Large intestine (tissue), 3 donors: ENCODE results near the gene CYP26A1. TPM values are rescaled to one million over a fixed set of nuclear protein-coding genes. Genes with fewer than 3 reads are reported as not detected.
A peak's percentile ranks its signal among the peaks of the same experiment; 100 is the strongest.

Experiments used
- DNase-seq, 2 donors: peaks; one replicate each; pipeline versions ENCODE4 v3.0.0 to v3.0.0-alpha.2; 2013
- H3K27ac ChIP-seq: one replicate; pipeline ENCODE4 v1.5.1; 2013; ENCODE audit warnings: low read length
- H3K27me3 ChIP-seq: 2 replicates; pipeline ENCODE4 v1.6.1; 2013; ENCODE audit warnings: low read length; ENCODE audit not compliant: control insufficient read depth, insufficient read depth
- H3K36me3 ChIP-seq: 2 replicates; pipeline ENCODE4 v1.6.1; 2013; ENCODE audit warnings: low read length; ENCODE audit not compliant: control insufficient read depth, insufficient read depth
- H3K4me1 ChIP-seq: one replicate; pipeline ENCODE4 v1.6.1; 2013; ENCODE audit warnings: low read length; ENCODE audit not compliant: control insufficient read depth, insufficient read depth
- H3K4me3 ChIP-seq: one replicate; pipeline ENCODE4 v1.5.1; 2013; ENCODE audit warnings: low read length
- H3K9me3 ChIP-seq: one replicate; pipeline ENCODE4 v1.6.1; 2013; ENCODE audit warnings: mild to moderate bottlenecking, low read depth, low read length, moderate library complexity; ENCODE audit not compliant: control insufficient read depth
- WGBS: methylation state at CpG from one replicate; pipeline ENCODE4 v1.1.5; 2013; ENCODE audit warnings: low lambda C conversion rate; ENCODE audit not compliant: insufficient coverage; 5-methylcytosine and 5-hydroxymethylcytosine counted together
- polyA plus RNA-seq: library from polyadenylated mRNA; unstranded; fragments of 120-200 nt; gene quantifications from one replicate; pipeline ENCODE4 v1.2.1, GENCODE V29; 2013

The CYP26A1 gene
- polyA plus RNA-seq, 1 donor = 0.09 TPM

DNA sequence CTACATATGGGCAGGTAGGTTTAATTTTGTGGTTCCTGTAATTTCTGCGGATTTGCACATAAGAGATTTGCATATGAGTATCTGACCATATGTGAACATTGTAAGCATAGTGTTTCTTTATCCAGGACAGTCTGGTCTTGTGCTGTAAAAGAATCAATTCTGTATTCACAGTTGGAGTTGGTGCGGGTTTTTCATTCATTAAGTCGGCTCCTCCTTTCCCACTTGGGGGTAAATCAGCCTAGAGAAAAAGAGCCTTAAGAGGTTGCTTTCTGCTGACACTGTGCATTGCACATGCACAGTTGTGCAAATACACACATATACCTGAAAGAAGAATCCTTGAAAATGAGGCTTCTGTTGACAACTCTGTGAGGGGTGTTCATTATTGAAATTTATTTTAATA is 19.2 kb upstream of the CYP26A1 start:
- Histone ChIP-seq H3K27ac (no peak overlapping the region), H3K4me3 (no peak overlapping the region), H3K36me3 (no peaks in the 10 kb centered on the region), H3K4me1 (no peaks in the 10 kb centered on the region), H3K27me3 (peaks cover 5% of the 10 kb centered on the region), H3K9me3 (no peaks in the 10 kb centered on the region)
- DNase-seq = no peak
- WGBS = 83% methylated on average over 1 of the region's 3 CpGs

DNA sequence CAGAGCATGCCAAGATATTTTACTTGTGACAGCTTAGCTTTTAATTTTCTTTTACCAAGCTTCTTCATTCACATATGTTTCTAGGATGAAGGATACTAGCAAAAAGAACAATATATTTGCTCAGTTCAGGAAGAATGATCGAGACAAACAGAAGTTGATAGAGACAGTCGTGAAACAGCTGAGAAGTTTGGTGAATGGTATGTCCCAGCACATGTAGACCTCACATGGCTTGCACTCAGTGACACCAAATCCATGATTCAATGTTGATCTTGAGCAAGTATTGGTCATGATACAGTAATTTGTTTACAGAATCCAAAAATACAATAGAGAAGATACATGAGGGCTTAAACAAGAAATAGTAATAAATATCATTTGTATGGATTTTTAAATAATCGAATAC is 15.6 kb upstream of the CYP26A1 start:
- H3K27me3 ChIP-seq = peaks cover 41% of the 10 kb centered on the region
- WGBS = 100% methylated on average over 1 of the region's 3 CpGs

DNA sequence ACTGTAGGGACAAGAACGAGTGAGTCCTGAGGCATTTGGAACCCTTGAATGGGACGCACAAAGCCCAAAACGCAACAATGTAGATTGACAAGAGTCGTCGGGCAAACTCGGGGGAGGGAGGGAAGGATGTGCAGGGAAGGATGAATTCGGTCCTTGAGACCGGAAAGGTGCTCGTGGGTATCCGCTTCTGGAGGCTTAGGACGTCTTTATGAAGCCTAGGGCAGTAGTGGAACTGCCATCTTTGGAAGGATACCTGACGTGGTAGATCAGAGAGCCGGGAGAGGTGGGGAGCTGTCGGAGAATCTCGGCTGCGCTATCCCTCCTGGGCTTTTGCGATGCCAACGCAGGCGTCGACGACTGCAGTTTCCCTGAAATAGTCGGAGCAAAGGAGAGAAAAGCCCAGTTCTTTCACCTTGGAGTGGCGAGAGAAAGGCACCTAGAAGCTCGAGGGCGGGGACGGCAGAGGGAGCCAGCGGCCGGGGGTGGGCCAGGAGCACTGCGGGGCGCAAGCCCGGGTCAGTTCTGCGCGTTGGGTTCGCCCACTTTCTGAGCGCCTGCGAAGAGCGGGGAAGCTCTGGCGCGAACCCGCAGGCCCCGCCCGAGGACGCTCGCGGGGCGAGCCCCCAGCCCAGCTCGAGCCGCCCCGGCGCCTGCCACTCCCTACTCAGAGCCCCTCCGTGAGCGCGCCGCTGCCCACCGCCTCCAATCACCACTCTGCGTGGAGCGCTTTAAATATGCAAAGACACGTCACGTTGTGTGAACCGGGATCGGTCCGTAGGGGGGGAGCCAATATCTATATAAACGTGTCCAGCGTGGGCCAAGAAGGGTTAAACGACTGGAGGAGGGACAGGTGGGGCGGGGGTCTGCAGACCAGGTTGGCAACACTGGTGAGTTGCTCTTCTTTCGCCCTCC is 13.5 kb upstream of the CYP26A1 start, which contains the start of gene CYP26C1:
TSS of gene CYP26C1 (plus strand) at position 824 of the 912 bp plus-strand sequence. CDS start 466 bp downstream, outside the sequence.
- DNase-seq = no peak
- H3K4me1 ChIP-seq = peaks cover 18% of the 10 kb centered on the region
- H3K36me3 ChIP-seq = no peaks in the 10 kb centered on the region
- peaks cover 62% of the 10 kb centered on the region for H3K27me3 ChIP-seq
- peaks cover 6% of the 10 kb centered on the region for H3K9me3 ChIP-seq
- 3% methylated on average over 6 of the region's 67 CpGs for WGBS
- no peak within 1 kb of the TSS for H3K4me3 ChIP-seq
- no peak within 1 kb of the TSS for H3K27ac ChIP-seq

More for the DNA sequence above, 15.6 kb upstream of the CYP26A1 start:
- H3K9me3 ChIP-seq = peaks cover 6% of the 10 kb centered on the region
- H3K36me3 ChIP-seq = no peaks in the 10 kb centered on the region
- no peak for DNase-seq
- H3K4me3 ChIP-seq = no peak overlapping the region
- H3K4me1 ChIP-seq = peaks cover 18% of the 10 kb centered on the region
- no peak overlapping the region for H3K27ac ChIP-seq

DNA sequence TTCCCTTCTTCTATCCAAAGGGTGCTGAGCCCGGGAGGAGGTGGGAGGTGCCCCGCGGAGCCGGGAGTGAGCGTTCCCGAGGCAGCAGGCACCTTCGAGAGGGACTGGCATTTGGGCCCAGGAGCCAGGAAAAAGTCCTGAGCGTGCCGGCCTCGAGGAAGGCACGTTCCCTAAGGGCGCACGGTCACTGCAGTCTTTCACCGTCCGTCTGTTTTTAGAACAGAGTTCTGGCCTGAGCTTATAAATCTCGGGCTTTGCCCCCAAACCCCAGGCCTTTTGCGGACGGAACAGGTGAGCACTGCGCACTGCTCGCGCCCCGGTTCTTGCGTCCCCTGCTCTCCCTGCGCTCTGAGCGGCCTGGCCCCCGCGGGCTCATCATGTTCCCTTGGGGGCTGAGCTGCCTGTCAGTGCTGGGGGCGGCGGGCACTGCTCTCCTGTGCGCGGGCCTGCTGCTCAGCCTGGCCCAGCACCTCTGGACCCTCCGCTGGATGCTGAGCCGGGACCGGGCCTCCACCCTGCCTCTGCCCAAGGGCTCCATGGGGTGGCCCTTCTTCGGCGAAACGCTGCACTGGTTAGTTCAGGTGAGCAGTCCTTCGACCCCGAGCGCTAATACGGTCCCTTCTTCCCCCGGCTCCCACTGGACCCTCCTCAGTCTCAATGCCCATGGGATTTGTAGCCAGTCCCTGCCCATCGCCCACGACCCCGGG is 12.7 kb upstream of the CYP26A1 start:
- Histone ChIP-seq H3K27me3 (peaks cover 70% of the 10 kb centered on the region), H3K4me3 (no peak overlapping the region), H3K36me3 (no peaks in the 10 kb centered on the region), H3K9me3 (peaks cover 9% of the 10 kb centered on the region), H3K4me1 (peaks cover 20% of the 10 kb centered on the region), H3K27ac (no peak overlapping the region)
- WGBS = no CpG with 5 or more reads among the region's 45 CpGs
- DNase-seq = no peak

DNA sequence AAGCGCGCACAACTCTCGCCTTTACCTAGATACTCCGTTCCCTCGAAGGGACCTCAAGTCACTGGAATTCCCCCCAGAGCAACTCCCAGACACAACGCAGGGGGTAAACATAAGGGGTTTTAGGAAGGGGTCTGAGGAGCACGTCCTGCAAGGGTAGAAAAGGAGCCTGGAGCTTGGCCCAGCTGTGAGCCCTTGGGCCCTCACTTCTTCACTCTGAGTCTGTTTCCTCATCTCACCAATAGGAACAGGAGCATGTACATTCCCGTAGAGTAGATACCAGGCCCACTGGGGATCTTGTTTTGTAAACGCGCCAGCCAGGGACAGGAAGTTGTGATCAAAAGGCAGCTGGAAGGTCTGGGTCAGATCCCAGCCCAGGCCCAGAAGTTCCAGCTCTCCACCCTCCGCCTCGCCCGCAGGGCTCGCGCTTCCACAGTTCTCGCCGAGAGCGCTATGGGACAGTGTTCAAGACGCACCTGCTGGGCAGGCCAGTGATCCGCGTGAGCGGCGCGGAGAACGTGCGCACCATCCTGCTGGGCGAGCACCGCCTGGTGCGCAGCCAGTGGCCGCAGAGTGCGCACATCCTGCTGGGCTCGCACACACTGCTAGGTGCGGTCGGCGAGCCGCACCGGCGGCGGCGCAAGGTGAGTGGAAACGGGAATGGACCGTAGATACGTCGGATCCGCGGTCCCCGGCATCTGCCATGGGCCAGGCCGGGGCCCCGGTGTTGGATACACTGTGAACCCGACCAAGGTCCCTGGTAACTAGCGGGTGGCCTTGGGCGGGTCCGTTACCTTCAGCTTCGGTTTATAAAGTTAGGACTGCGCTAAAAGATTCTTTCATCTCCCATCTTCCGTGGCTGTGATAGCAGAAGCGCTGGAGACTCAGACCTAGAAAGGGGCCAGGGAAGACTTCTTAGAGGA is 11.8 kb upstream of the CYP26A1 start:
- DNase-seq = peak in 1 of 2 donors; percentile 44
- H3K36me3 ChIP-seq = no peaks in the 10 kb centered on the region
- H3K27me3 ChIP-seq = peaks cover 78% of the 10 kb centered on the region
- WGBS = no CpG with 5 or more reads among the region's 57 CpGs
- H3K4me1 ChIP-seq = peaks cover 20% of the 10 kb centered on the region
- peaks cover 9% of the 10 kb centered on the region for H3K9me3 ChIP-seq
- H3K27ac ChIP-seq = no peak overlapping the region
- H3K4me3 ChIP-seq = peak overlapping the region; percentile 13

DNA sequence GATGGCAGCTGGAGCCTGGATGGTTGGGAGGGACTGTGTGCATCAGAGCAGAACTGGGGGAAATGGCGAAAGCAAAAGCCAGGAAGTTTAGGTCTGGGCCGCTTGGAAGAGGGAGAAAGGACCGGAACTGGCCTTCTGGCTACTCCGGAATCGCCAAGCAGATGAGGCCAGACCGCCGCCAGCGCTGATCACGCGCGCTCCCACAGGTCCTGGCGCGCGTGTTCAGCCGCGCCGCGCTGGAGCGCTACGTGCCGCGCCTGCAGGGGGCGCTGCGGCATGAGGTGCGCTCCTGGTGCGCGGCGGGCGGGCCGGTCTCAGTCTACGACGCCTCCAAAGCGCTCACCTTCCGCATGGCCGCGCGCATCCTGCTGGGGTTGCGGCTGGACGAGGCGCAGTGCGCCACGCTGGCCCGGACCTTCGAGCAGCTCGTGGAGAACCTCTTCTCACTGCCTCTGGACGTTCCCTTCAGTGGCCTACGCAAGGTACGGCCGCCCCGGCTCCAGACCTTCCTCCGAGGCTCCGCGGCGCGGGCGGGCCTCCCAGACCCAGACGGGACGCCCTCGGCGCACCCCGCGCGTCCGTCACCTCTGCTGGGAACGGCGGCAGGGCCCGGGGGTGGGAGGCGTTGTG is 11.1 kb upstream of the CYP26A1 start:
- H3K27ac ChIP-seq = no peak overlapping the region
- DNase-seq = peak in 1 of 2 donors; percentile 68
- H3K4me3 ChIP-seq = peak overlapping the region; percentile 13
- WGBS = no CpG with 5 or more reads among the region's 68 CpGs
- peaks cover 20% of the 10 kb centered on the region for H3K4me1 ChIP-seq
- H3K27me3 ChIP-seq = peaks cover 86% of the 10 kb centered on the region
- peaks cover 9% of the 10 kb centered on the region for H3K9me3 ChIP-seq
- H3K36me3 ChIP-seq = no peaks in the 10 kb centered on the region

DNA sequence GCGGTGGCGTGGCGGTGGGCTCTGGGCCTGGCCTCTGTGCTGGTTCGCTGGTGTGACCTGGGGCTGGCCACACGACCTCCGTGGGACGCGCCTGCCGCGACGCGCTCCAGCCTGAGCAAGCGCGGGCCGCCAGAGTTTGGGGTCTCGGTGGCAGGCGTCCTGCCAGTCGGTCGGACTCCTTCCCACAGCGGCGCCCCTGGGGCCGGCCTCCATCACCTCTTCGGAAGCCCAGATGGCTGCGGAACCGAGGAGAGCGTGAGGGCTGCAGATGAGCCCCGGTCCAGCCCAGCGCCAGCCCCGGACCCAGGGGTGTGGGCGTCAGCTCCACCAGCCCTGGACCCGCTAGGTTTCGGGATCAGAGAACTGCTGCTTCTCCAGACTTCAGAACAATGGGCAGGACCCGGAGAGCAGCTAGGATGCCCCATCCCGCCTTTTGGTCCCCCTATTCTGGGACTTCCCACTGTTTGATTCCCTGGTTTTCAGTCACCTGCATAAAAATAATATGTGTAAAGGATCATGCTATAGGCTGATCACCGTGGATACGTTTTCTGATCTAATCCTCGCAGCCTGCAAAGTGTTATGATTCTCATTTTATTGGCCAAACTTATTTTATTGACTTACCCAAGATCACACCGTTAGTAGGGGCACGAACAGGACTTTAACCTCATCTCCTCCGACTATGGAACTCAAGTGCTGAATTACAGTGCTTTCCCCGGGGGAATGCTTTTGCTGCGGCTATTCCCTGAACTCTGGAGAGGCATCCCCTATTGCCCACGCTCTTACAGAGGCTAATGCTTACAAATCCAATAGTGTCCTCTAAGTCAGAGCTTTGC is 10.3 kb upstream of the CYP26A1 start:
- Histone ChIP-seq H3K27me3 (peaks cover 93% of the 10 kb centered on the region), H3K27ac (no peak overlapping the region), H3K36me3 (no peaks in the 10 kb centered on the region), H3K4me3 (no peak overlapping the region), H3K4me1 (peaks cover 20% of the 10 kb centered on the region), H3K9me3 (peaks cover 9% of the 10 kb centered on the region)
- 16% methylated on average over 4 of the region's 43 CpGs for WGBS
- no peak for DNase-seq

DNA sequence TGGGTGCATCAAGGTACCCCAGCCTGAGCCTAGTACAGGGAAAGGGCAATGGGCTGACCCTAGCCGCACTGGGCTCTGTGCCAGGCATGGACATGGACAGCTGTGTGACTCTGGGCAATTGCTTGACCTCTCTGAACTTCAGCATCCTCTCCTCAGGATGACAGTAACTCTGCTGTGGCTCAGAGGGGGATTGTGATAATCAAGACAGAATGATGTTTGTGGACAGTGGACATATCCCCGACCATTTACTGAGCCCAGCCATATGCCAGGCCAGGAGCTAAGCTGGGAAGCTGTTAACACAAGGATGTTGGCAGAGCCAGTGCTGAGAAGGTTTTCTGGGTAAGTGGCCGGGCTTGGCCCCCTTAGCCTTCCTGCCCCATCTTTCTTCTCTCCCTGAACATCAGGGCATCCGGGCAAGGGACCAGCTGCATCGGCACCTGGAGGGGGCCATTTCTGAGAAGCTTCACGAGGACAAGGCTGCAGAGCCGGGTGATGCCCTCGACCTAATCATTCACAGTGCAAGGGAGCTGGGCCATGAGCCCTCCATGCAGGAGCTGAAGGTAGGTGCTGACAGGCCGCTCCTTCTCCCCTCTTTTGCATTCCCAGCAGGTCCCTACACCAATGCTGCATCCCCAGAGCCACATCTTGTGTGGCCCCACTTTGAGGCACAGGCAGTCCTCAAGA is 9.6 kb upstream of the CYP26A1 start:
- H3K4me1 ChIP-seq = peaks cover 20% of the 10 kb centered on the region
- H3K27me3 ChIP-seq = peaks cover 98% of the 10 kb centered on the region
- no peak for DNase-seq
- no peak overlapping the region for H3K27ac ChIP-seq
- no CpG with 5 or more reads among the region's 9 CpGs for WGBS
- H3K4me3 ChIP-seq = no peak overlapping the region
- H3K9me3 ChIP-seq = peaks cover 9% of the 10 kb centered on the region
- no peaks in the 10 kb centered on the region for H3K36me3 ChIP-seq
